GM12891 (cell line): ENCODE measurements around the gene SCLT1.

Experiments used
- DNase-seq: peaks from one replicate; pipeline ENCODE4 v3.0.0; 2011; ENCODE audit warnings: low spot score; ENCODE audit not compliant: insufficient read length
- FAIRE-seq: peaks from 2 replicates; lab custom pipeline; 2011; peaks lifted over from hg19 to GRCh38; lab: Jason Lieb, UNC
- PAX5 ChIP-seq: IDR thresholded peaks from 2 replicates; pipeline ENCODE4 v1.6.1; 2011; ENCODE audit warnings: low read length, moderate library complexity, mild to moderate bottlenecking; ENCODE audit not compliant: insufficient read depth, severe bottlenecking
- POLR2A ChIP-seq: IDR thresholded peaks from 2 replicates; pipeline ENCODE4 v1.6.1; 2011; ENCODE audit warnings: low read depth, low read length, control low read depth
- POLR2AphosphoS5 ChIP-seq: IDR thresholded peaks from 2 replicates; pipeline ENCODE4 v1.6.1; 2011; ENCODE audit warnings: low read depth, low read length, control low read depth
- POU2F2 ChIP-seq: IDR thresholded peaks from 2 replicates; pipeline ENCODE4 v1.6.1; 2011; ENCODE audit warnings: low read depth, mild to moderate bottlenecking, control low read depth, low read length, moderate library complexity
- SPI1 ChIP-seq: IDR thresholded peaks from 2 replicates; pipeline ENCODE4 v1.6.1; 2011; ENCODE audit warnings: low read depth, low read length, control low read depth
- TAF1 ChIP-seq: IDR thresholded peaks from 2 replicates; pipeline ENCODE4 v1.6.1; 2011; ENCODE audit warnings: low read depth, low read length, control low read depth

SCLT1 gene

GRCh38 chr4:129037093-129037492, 56.2 kb downstream of the SCLT1 start:
- TF ChIP-seq POU2F2: no peak
- TF ChIP-seq SPI1: no peak
- no peak for TF ChIP-seq POLR2AphosphoS5
- no peak for TF ChIP-seq TAF1
- no peak for TF ChIP-seq PAX5
- TF ChIP-seq POLR2A: no peak
- FAIRE-seq (no peak), DNase-seq (no peak)

GRCh38 chr4:129014566-129015509, 78.5 kb downstream of the SCLT1 start:
- no peak for TF ChIP-seq PAX5
- no peak for TF ChIP-seq POLR2AphosphoS5
- TF ChIP-seq POLR2A: no peak
- no peak for TF ChIP-seq SPI1
- no peak for TF ChIP-seq POU2F2
- TF ChIP-seq TAF1: no peak
- FAIRE-seq (no peak), DNase-seq (no peak)

- FAIRE-seq (no peak), DNase-seq (no peak)
- TF ChIP-seq POU2F2 (no peak), POLR2AphosphoS5 (no peak), TAF1 (no peak), SPI1 (no peak), PAX5 (no peak), POLR2A (no peak)
Observed at GRCh38 chr4:129008096-129008495, 85.2 kb downstream of the SCLT1 start.

GRCh38 chr4:128986908-128987307, 106.4 kb downstream of the SCLT1 start:
- no peak for TF ChIP-seq SPI1
- TF ChIP-seq POLR2AphosphoS5: no peak
- TF ChIP-seq POU2F2: no peak
- TF ChIP-seq POLR2A: no peak
- TF ChIP-seq PAX5: no peak
- TF ChIP-seq TAF1: no peak
- DNase-seq (no peak), FAIRE-seq (no peak)

- FAIRE-seq (no peak), DNase-seq (no peak)
- no peak for TF ChIP-seq POLR2AphosphoS5
- no peak for TF ChIP-seq TAF1
- TF ChIP-seq PAX5: no peak
- no peak for TF ChIP-seq POLR2A
- TF ChIP-seq SPI1: no peak
Observed at GRCh38 chr4:128986019-128986418, 107.3 kb downstream of the SCLT1 start.

GRCh38 chr4:128983771-128984485, 109.4 kb downstream of the SCLT1 start:
- TF ChIP-seq TAF1: no peak
- no peak for TF ChIP-seq POLR2A
- FAIRE-seq (no peak), DNase-seq (no peak)

- DNase-seq (no peak), FAIRE-seq (no peak)
- TF ChIP-seq PAX5 (no peak), SPI1 (no peak), POLR2A (no peak)
Observed at GRCh38 chr4:128981377-128981776, 112.0 kb downstream of the SCLT1 start.

- no peak for TF ChIP-seq POLR2AphosphoS5
- TF ChIP-seq TAF1: no peak
- no peak for TF ChIP-seq PAX5
- no peak for TF ChIP-seq POU2F2
- TF ChIP-seq POLR2A: no peak
- no peak for TF ChIP-seq SPI1
- DNase-seq (no peak), FAIRE-seq (no peak)
Observed at GRCh38 chr4:128980816-128981326, 112.5 kb downstream of the SCLT1 start.

GRCh38 chr4:128979934-128980333, 113.4 kb downstream of the SCLT1 start:
- TF ChIP-seq POU2F2 (no peak), PAX5 (no peak), POLR2AphosphoS5 (no peak), SPI1 (no peak), TAF1 (no peak), POLR2A (no peak)
- DNase-seq (no peak), FAIRE-seq (no peak)
